GM18505 (cell line): ENCODE data around the gene MARCO.
"Not testable (repeated sequence)": the region's sequence is repeated elsewhere in the genome, so short reads cannot be mapped to it uniquely, and the experiment has no call there.

Source experiments
- ATAC-seq: cut with Tn5 transposase; IDR thresholded peaks from one replicate; pipeline ENCODE4 v1.9.1; 2021; ENCODE audit not compliant: unreplicated experiment
- POLR2A ChIP-seq: IDR thresholded peaks from 4 replicates; pipeline ENCODE4 v1.6.1; 2011; ENCODE audit warnings: borderline replicate concordance; ENCODE audit not compliant: insufficient read depth, insufficient read length; ENCODE audit errors: extremely low read depth

Gene MARCO

GRCh38 chr2:118940486-118941120 lies 1.4 kb upstream of the MARCO start:
- TF ChIP-seq POLR2A, result no peak
- ATAC-seq, result no peak

- ATAC-seq, result no peak
- no peak for TF ChIP-seq POLR2A
Observed at GRCh38 chr2:118943286-118943685, 1.3 kb downstream of the MARCO start.

- no peak for ATAC-seq
- TF ChIP-seq POLR2A, result no peak
Observed at GRCh38 chr2:118945881-118946280, 3.9 kb downstream of the MARCO start.

GRCh38 chr2:118948266-118948665 lies 6.3 kb downstream of the MARCO start:
- not testable (repeated sequence) for ATAC-seq

GRCh38 chr2:118954297-118955060 lies 12.5 kb downstream of the MARCO start:
- no peak for TF ChIP-seq POLR2A
- no peak for ATAC-seq

GRCh38 chr2:118965737-118966136 lies 23.7 kb downstream of the MARCO start:
- TF ChIP-seq POLR2A, result no peak

GRCh38 chr2:118967124-118967880 lies 25.3 kb downstream of the MARCO start:
- no peak for ATAC-seq
- TF ChIP-seq POLR2A, result no peak

More at GRCh38 chr2:118965737-118966136, 23.7 kb downstream of the MARCO start:
- ATAC-seq, result no peak

GRCh38 chr2:118968042-118968441 lies 26.0 kb downstream of the MARCO start:
- no peak for TF ChIP-seq POLR2A
- ATAC-seq, result no peak

GRCh38 chr2:118968961-118969733 lies 27.2 kb downstream of the MARCO start:
- no peak for ATAC-seq
- TF ChIP-seq POLR2A, result no peak

GRCh38 chr2:118969734-118970395 lies 27.9 kb downstream of the MARCO start:
- no peak for ATAC-seq
- TF ChIP-seq POLR2A, result no peak

GRCh38 chr2:118970396-118971135 lies 28.6 kb downstream of the MARCO start:
- no peak for ATAC-seq
- no peak for TF ChIP-seq POLR2A
